ENCODE results near the gene TOX2. TPM values are rescaled to one million over a fixed set of nuclear protein-coding genes. Genes with fewer than 3 reads are reported as not detected.

Gene TOX2
- total RNA-seq, 1 experiment from 2014 or later, result 2.7 TPM

DNA sequence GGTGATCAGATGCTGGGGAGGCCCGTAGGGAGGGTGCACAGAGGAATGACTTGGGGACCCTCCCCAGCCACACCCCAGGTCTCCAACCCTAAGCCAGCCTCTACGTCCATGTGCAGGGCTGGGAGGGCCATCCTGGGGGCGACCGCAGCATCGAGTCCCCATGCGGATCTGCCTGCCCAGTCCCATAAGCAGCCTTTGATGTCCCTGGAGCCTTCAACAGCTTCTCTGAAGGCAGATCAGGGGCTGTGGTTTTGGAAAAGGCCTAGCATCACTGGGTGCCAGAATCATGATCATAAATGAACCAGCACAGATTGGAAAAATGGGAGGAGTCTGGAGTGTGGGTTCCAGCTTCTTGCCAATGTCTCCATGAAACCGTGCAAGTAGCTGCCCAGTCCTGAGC, 22.9 kb downstream of the TOX2 start:
- H3K9me3 Mint-ChIP-seq (ENCODE audit: unreplicated experiment), result no peaks in the 10 kb centered on the region
- no TSS peak for BruUV-seq (replicated peaks)
- TF ChIP-seq, protein P1, sequence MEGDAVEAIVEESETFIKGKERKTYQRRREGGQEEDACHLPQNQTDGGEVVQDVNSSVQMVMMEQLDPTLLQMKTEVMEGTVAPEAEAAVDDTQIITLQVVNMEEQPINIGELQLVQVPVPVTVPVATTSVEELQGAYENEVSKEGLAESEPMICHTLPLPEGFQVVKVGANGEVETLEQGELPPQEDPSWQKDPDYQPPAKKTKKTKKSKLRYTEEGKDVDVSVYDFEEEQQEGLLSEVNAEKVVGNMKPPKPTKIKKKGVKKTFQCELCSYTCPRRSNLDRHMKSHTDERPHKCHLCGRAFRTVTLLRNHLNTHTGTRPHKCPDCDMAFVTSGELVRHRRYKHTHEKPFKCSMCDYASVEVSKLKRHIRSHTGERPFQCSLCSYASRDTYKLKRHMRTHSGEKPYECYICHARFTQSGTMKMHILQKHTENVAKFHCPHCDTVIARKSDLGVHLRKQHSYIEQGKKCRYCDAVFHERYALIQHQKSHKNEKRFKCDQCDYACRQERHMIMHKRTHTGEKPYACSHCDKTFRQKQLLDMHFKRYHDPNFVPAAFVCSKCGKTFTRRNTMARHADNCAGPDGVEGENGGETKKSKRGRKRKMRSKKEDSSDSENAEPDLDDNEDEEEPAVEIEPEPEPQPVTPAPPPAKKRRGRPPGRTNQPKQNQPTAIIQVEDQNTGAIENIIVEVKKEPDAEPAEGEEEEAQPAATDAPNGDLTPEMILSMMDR (IDR thresholded peaks at IDR 0.05; ENCODE audit: unreplicated experiment), result no peak
- ChIA-PET POLR2A (interaction anchor here (1.1 kb wide), 1 partner anchor 11 kb away, joined by 3 read pairs; no protein-coding TSS in a partner anchor), CTCF (interaction anchor here (1.0 to 11.0 kb wide), 4 partner anchors 12 to 187 kb away, joined by 3 to 71 read pairs (median 6); no protein-coding TSS in a partner anchor)
- H3K27me3 Mint-ChIP-seq (ENCODE audit: insufficient read depth, unreplicated experiment), result no peaks in the 10 kb centered on the region
- no peak overlapping the region for H3K27ac Mint-ChIP-seq (ENCODE audit: low read depth, unreplicated experiment)
- intact Hi-C loops (cut with micrococcal nuclease), result loop anchor here (10.0 kb wide), 1 partner anchor 93 kb away; no protein-coding TSS in a partner anchor
- H3K4me1 Mint-ChIP-seq (ENCODE audit: insufficient read depth, unreplicated experiment), result peaks cover 49% of the 10 kb centered on the region
- H3K4me3 Mint-ChIP-seq (ENCODE audit: unreplicated experiment), result no peak overlapping the region
- no peak for DNase-seq (ENCODE audit: unreplicated experiment)
- no peaks in the 10 kb centered on the region for H3K36me3 Mint-ChIP-seq (ENCODE audit: insufficient read depth, unreplicated experiment)

DNA sequence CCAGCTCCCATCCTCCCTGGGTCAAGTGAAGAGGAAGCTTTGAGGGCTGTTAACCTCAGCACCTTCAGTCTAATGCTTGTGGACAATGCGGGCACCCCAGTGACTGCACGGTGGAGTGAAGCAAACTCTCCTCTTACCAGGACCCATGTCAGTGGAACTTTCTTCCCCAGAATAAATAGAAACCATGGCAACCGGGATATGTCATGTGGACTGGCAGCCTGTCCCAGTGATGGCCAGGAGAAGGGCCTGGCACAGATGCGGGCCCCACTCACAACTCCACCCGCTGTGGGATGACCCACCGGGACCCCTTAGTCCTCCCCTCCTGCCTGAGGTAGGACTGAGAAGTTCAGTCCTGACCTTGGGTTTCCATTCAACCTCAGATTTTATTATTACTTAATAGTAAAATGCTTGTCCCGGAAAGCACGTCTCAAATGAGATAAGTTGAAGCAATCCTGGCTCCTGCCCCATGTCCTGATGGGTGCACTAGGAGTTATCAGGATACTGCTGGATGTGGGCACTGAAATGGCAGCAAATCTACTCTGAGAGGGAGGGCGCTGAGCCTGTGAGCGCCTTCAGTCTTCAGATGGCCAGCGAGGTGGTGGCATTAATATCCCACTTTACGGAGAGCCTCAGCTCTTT, 23.5 kb downstream of the TOX2 start:
- intact Hi-C loops (cut with micrococcal nuclease), result loop anchor here (10.0 kb wide), 1 partner anchor 93 kb away; no protein-coding TSS in a partner anchor
- CTCF ChIA-PET, result interaction anchor here (0.9 to 11.0 kb wide), 3 partner anchors 21 to 188 kb away, joined by 3 to 71 read pairs (median 6); no protein-coding TSS in a partner anchor
- POLR2A ChIA-PET, result interaction anchor here (1.3 to 3.2 kb wide), 3 partner anchors 9 to 17 kb away, joined by 5 to 28 read pairs (median 8); no protein-coding TSS in a partner anchor

DNA sequence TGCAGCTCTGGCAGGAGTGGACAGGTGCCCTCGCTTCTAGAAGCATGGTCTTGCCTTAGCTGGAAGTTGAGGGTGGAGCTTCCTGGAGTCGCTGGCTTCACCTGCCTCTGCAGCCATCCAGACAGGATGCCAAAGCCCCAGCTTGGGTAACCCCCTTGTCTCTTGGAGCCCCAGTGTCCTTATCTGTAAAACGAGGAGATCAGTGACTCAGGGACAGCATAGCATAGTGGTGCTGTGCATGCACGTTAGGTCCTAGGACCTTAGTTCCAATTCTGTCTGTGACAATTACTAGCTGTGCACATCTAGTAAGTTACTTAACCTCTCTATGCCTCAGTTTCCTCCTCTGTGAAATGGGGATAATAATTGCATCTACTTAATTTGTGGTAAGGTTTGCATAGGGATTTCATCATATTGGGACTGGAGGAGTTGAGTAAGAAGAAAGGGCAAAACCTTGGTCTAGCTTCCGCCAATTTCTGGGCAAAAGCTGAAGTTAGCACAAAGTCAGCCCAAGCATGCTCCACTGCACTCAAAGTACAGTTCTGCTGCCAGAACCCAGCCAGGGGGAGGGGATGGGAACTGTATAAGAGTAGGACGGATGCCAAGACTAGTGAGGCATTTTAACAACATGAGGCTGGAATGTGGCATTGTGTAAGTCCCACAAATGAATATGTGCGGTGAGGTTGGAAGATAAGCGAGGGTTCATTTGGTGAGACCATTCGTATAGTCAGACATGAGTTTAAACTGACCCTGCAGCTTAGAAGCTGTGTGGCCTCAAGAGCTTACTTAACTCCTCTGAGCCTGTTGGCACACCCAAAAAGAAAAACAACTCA, 24.5 kb downstream of the TOX2 start:
- Mint-ChIP-seq H3K9me3 (ENCODE audit: unreplicated experiment) (no peaks in the 10 kb centered on the region), H3K27me3 (ENCODE audit: insufficient read depth, unreplicated experiment) (no peaks in the 10 kb centered on the region), H3K27ac (ENCODE audit: low read depth, unreplicated experiment) (no peak overlapping the region), H3K36me3 (ENCODE audit: insufficient read depth, unreplicated experiment) (no peaks in the 10 kb centered on the region), H3K4me3 (ENCODE audit: unreplicated experiment) (no peak overlapping the region), H3K4me1 (ENCODE audit: insufficient read depth, unreplicated experiment) (peaks cover 54% of the 10 kb centered on the region)
- BruUV-seq (replicated peaks), result no TSS peak
- TF ChIP-seq, protein P1 (IDR thresholded peaks at IDR 0.05; ENCODE audit: unreplicated experiment), result no peak
- POLR2A ChIA-PET, result interaction anchor here (0.6 to 3.2 kb wide), 13 partner anchors 10 to 153 kb away, joined by 3 to 28 read pairs (median 4); no protein-coding TSS in a partner anchor
- CTCF ChIA-PET, result interaction anchor here (0.6 to 11.0 kb wide), 8 partner anchors 10 to 258 kb away, joined by 3 to 71 read pairs (median 5); no protein-coding TSS in a partner anchor
- intact Hi-C loops (cut with micrococcal nuclease), result loop anchor here (1.0 to 10.0 kb wide), 3 partner anchors 16 to 94 kb away; no protein-coding TSS in a partner anchor
- peak; percentile 99 for DNase-seq (ENCODE audit: unreplicated experiment)

More for the DNA sequence above, 23.5 kb downstream of the TOX2 start:
- Mint-ChIP-seq H3K27ac (ENCODE audit: low read depth, unreplicated experiment) (no peak overlapping the region), H3K4me3 (ENCODE audit: unreplicated experiment) (no peak overlapping the region), H3K27me3 (ENCODE audit: insufficient read depth, unreplicated experiment) (no peaks in the 10 kb centered on the region), H3K9me3 (ENCODE audit: unreplicated experiment) (no peaks in the 10 kb centered on the region), H3K4me1 (ENCODE audit: insufficient read depth, unreplicated experiment) (peaks cover 52% of the 10 kb centered on the region), H3K36me3 (ENCODE audit: insufficient read depth, unreplicated experiment) (no peaks in the 10 kb centered on the region)
- TF ChIP-seq, protein P1 (IDR thresholded peaks at IDR 0.05; ENCODE audit: unreplicated experiment), result no peak
- DNase-seq (ENCODE audit: unreplicated experiment), result no peak
- no TSS peak for BruUV-seq (replicated peaks)
